K562 (cell line): ENCODE measurements around the gene AKT3.

Experiments
- CTBP1 ChIP-seq: fragments of 450-650 bp; IDR thresholded peaks from 2 replicates; pipeline ENCODE4 v1.6.1; 2016; ENCODE audit warnings: borderline replicate concordance
- KDM2B ChIP-seq: fragments of 250-450 bp; sonication (Bioruptor Pico); IDR thresholded peaks from 2 replicates; pipeline ENCODE4 v1.8.0; 2021; ENCODE audit warnings: mild to moderate bottlenecking, moderate library complexity
- POLR2A ChIP-seq: fragments of 450-650 bp; conservative IDR thresholded peaks from 2 replicates; pipeline ENCODE4 v1.6.1; 2016
- TF ChIP-seq, protein P1 (sequence below), 2 experiments: fragments of 450-650 bp; formaldehyde crosslinking in 1 of 2; IDR thresholded peaks; 2 replicates each; pipeline versions ENCODE4 v1.4.0 to v1.6.1; 2014 to 2020; ENCODE audit warnings: mild to moderate bottlenecking in 2 of 2, borderline replicate concordance in 1 of 2, low read depth in 1 of 2

DNA sequence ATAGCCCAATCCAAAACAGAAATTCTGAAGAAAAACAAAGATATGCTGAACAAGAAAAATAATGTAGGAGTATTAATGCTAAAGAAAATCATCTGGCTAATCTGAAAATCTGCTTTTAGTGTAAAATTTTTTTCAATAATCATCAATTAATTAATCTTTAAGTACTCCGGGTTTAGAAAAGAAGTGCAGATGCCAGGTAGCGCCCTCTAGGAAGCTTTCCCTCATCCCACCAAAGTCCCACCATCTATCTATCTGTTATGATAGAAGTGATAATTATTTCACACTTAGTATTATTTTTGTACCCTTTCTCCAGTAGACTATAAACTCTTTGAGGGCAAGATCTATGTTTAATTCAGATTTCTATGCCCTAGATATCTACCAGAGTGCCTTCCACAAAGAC lies 240.3 kb downstream of the AKT3 start:
- TF ChIP-seq CTBP1 (no peak), KDM2B (no peak), POLR2A (no peak)
- TF ChIP-seq, protein P1, sequence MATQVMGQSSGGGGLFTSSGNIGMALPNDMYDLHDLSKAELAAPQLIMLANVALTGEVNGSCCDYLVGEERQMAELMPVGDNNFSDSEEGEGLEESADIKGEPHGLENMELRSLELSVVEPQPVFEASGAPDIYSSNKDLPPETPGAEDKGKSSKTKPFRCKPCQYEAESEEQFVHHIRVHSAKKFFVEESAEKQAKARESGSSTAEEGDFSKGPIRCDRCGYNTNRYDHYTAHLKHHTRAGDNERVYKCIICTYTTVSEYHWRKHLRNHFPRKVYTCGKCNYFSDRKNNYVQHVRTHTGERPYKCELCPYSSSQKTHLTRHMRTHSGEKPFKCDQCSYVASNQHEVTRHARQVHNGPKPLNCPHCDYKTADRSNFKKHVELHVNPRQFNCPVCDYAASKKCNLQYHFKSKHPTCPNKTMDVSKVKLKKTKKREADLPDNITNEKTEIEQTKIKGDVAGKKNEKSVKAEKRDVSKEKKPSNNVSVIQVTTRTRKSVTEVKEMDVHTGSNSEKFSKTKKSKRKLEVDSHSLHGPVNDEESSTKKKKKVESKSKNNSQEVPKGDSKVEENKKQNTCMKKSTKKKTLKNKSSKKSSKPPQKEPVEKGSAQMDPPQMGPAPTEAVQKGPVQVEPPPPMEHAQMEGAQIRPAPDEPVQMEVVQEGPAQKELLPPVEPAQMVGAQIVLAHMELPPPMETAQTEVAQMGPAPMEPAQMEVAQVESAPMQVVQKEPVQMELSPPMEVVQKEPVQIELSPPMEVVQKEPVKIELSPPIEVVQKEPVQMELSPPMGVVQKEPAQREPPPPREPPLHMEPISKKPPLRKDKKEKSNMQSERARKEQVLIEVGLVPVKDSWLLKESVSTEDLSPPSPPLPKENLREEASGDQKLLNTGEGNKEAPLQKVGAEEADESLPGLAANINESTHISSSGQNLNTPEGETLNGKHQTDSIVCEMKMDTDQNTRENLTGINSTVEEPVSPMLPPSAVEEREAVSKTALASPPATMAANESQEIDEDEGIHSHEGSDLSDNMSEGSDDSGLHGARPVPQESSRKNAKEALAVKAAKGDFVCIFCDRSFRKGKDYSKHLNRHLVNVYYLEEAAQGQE (IDR thresholded peaks at IDR 0.05; ENCODE audit: borderline replicate concordance), result no peak
- TF ChIP-seq, protein P1 (CRISPR knock-in tag; IDR thresholded peaks at IDR 0.05; ENCODE audit: low read depth), result no peak
